Measurements from ENCODE around the gene PCDHGA6. TPM values are rescaled to one million over a fixed set of nuclear protein-coding genes. Genes with fewer than 3 reads are reported as not detected.
A peak's percentile ranks its signal among the peaks of the same experiment; 100 is the strongest.
"Not testable (repeated sequence)": the region's sequence is repeated elsewhere in the genome, so short reads cannot be mapped to it uniquely, and the experiment has no call there.

The PCDHGA6 gene
- 1 to 10 TPM; 3.3 to 7.3 (median 5.3) TPM for total RNA-seq

- H3K4me3 ChIP-seq, result peak within 1 kb of the TSS; percentile 29
- H3K4me1 ChIP-seq, result no peaks in the 10 kb centered on the region
- H3K27ac ChIP-seq, result no peak within 1 kb of the TSS
- no peak for TF ChIP-seq CTCF (IDR thresholded peaks at IDR 0.05)
- no peak for TF ChIP-seq POLR2AphosphoS5 (IDR thresholded peaks at IDR 0.05)
- no peak for TF ChIP-seq EP300 (IDR thresholded peaks at IDR 0.05)
- TF ChIP-seq POLR2A (IDR thresholded peaks at IDR 0.05), result no peak
- H3K27me3 ChIP-seq, result peaks cover 9% of the 10 kb centered on the region
- H3K9me3 ChIP-seq, result peaks cover 60% of the 10 kb centered on the region
- no peak for DNase-seq (ENCODE audit: low spot score in 2 of 2)
- no peaks in the 10 kb centered on the region for H3K36me3 ChIP-seq
- 23% methylated on average over 23 of the region's 27 CpGs for WGBS
Measured at GRCh38 chr5:141373673-141374317, at the start of gene PCDHGA6. PCDHGA6 (plus strand) TSS chr5:141373891; CDS start chr5:141374084, 193 bp downstream.

GRCh38 chr5:141326088-141326854 is 47.4 kb upstream of the PCDHGA6 start:
- WGBS, result 15% methylated on average over 27 of the region's 27 CpGs
- peak overlapping the region; percentile 35 for H3K4me3 ChIP-seq

DNA sequence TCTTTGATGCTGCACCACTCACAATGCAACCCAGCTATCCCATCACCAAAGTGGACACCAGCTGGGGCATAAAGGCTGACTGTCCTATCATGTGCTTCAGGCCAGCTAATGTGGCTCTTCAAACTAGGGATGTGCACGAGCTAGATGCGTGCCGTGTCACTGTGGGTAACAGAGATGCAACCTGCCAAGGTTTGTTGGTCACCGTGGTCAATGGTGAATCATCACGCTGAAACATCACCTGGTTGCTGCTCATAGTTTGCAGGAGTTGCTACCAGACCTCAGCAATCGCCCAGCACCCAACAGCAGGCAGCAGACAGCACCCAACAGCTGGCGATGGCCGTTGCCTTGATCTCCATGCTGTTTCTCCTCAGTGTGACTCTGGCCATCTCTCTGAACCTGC is 45.5 kb upstream of the PCDHGA6 start:
- 100% methylated on average over 2 of the region's 8 CpGs for WGBS
- H3K27ac ChIP-seq, result no peak overlapping the region
- H3K36me3 ChIP-seq, result no peaks in the 10 kb centered on the region
- peaks cover 34% of the 10 kb centered on the region for H3K27me3 ChIP-seq
- TF ChIP-seq POLR2AphosphoS5 (IDR thresholded peaks at IDR 0.05), result no peak
- TF ChIP-seq CTCF (IDR thresholded peaks at IDR 0.05), result no peak
- no peak for TF ChIP-seq EP300 (IDR thresholded peaks at IDR 0.05)
- no peak for TF ChIP-seq POLR2A (IDR thresholded peaks at IDR 0.05)
- no peak for DNase-seq (ENCODE audit: low spot score in 2 of 2)
- H3K4me3 ChIP-seq, result no peak overlapping the region
- H3K4me1 ChIP-seq, result no peaks in the 10 kb centered on the region
- peaks cover 43% of the 10 kb centered on the region for H3K9me3 ChIP-seq

More at GRCh38 chr5:141326088-141326854, 47.4 kb upstream of the PCDHGA6 start:
- H3K27ac ChIP-seq, result no peak overlapping the region
- no peaks in the 10 kb centered on the region for H3K36me3 ChIP-seq
- DNase-seq (ENCODE audit: low spot score in 2 of 2), result no peak
- no peaks in the 10 kb centered on the region for H3K4me1 ChIP-seq
- TF ChIP-seq CTCF (IDR thresholded peaks at IDR 0.05), result peak in 1 of 2 donors; percentile 18
- no peak for TF ChIP-seq EP300 (IDR thresholded peaks at IDR 0.05)
- TF ChIP-seq POLR2A (IDR thresholded peaks at IDR 0.05), result no peak
- TF ChIP-seq POLR2AphosphoS5 (IDR thresholded peaks at IDR 0.05), result no peak
- H3K9me3 ChIP-seq, result peaks cover 26% of the 10 kb centered on the region
- H3K27me3 ChIP-seq, result peaks cover 15% of the 10 kb centered on the region

GRCh38 chr5:141330299-141331080 is 43.2 kb upstream of the PCDHGA6 start, which contains the start of gene PCDHGA1:
PCDHGA1 (plus strand) TSS chr5:141330514.
- Histone ChIP-seq H3K9me3 (peaks cover 43% of the 10 kb centered on the region), H3K27me3 (peaks cover 46% of the 10 kb centered on the region), H3K4me1 (no peaks in the 10 kb centered on the region), H3K4me3 (no peak within 1 kb of the TSS), H3K36me3 (no peaks in the 10 kb centered on the region), H3K27ac (no peak within 1 kb of the TSS)
- WGBS, result 27% methylated on average over 21 of the region's 21 CpGs
- no peak for DNase-seq (ENCODE audit: low spot score in 2 of 2)
- TF ChIP-seq POLR2AphosphoS5 (IDR thresholded peaks at IDR 0.05) (no peak), CTCF (IDR thresholded peaks at IDR 0.05) (no peak), POLR2A (IDR thresholded peaks at IDR 0.05) (no peak), EP300 (IDR thresholded peaks at IDR 0.05) (no peak)

DNA sequence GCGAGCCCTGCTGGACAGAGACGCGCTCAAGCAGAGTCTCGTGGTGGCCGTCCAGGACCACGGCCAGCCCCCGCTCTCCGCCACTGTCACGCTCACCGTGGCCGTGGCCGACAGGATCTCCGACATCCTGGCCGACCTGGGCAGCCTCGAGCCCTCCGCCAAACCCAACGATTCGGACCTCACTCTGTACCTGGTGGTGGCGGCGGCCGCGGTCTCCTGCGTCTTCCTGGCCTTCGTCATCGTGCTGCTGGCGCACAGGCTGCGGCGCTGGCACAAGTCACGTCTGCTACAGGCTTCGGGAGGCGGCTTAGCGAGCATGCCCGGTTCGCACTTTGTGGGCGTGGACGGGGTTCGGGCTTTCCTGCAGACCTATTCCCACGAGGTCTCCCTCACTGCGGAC is 41.1 kb upstream of the PCDHGA6 start:
- WGBS, result 25% methylated on average over 9 of the region's 39 CpGs
- peaks cover 33% of the 10 kb centered on the region for H3K9me3 ChIP-seq
- not testable (repeated sequence) for H3K4me3 ChIP-seq; DNase-seq (ENCODE audit: low spot score in 2 of 2); H3K36me3 ChIP-seq; H3K4me1 ChIP-seq; H3K27ac ChIP-seq
- peaks cover 46% of the 10 kb centered on the region for H3K27me3 ChIP-seq

Measured in suprapubic skin (tissue), 4 donors.